Measurements from ENCODE around the gene CLN3.
"Not testable (repeated sequence)": the region's sequence is repeated elsewhere in the genome, so short reads cannot be mapped to it uniquely, and the experiment has no call there.

The CLN3 gene

GRCh38 chr16:28513484-28514181 is 21.8 kb upstream of the CLN3 start:
- no peak for DNase-seq

- DNase-seq, result no peak
Observed at GRCh38 chr16:28511801-28512789, 20.2 kb upstream of the CLN3 start.

GRCh38 chr16:28511031-28511430 is 19.2 kb upstream of the CLN3 start:
- DNase-seq, result no peak

GRCh38 chr16:28505489-28506137 is 13.7 kb upstream of the CLN3 start:
- DNase-seq, result no peak

- DNase-seq, result peak; percentile 16
Observed at GRCh38 chr16:28504707-28505404, 13.0 kb upstream of the CLN3 start.

GRCh38 chr16:28503470-28504259 is 11.8 kb upstream of the CLN3 start:
- no peak for DNase-seq

- no peak for DNase-seq
Observed at GRCh38 chr16:28502290-28502689, 10.4 kb upstream of the CLN3 start.

- no peak for DNase-seq
Observed at GRCh38 chr16:28501258-28502232, 9.7 kb upstream of the CLN3 start.

- not testable (repeated sequence) for DNase-seq
Observed at GRCh38 chr16:28500476-28501180, 8.8 kb upstream of the CLN3 start.

- DNase-seq, result no peak
Observed at GRCh38 chr16:28499854-28500253, 8.0 kb upstream of the CLN3 start.

- no peak for DNase-seq
Observed at GRCh38 chr16:28498666-28499381, 7.0 kb upstream of the CLN3 start.

- no peak for DNase-seq
Observed at GRCh38 chr16:28497861-28498599, 6.2 kb upstream of the CLN3 start.

- DNase-seq, result no peak
Observed at GRCh38 chr16:28497386-28497785, 5.5 kb upstream of the CLN3 start.

- DNase-seq, result no peak
Observed at GRCh38 chr16:28496844-28497243, 5.0 kb upstream of the CLN3 start.

GRCh38 chr16:28495795-28496749 is 4.2 kb upstream of the CLN3 start:
- DNase-seq, result no peak

GRCh38 chr16:28495098-28495793 is 3.4 kb upstream of the CLN3 start:
- DNase-seq, result no peak
